Retinal pigment epithelial cell (primary cell): ENCODE data around the gene GUCA1C.

Experiments used
- DNase-seq: peaks from one replicate; pipeline ENCODE4 v3.0.0-alpha.2; 2010; ENCODE audit warnings: low read depth
- H3K4me3 ChIP-seq: 2 replicates; pipeline ENCODE4 v1.5.1; 2011; ENCODE audit warnings: mild to moderate bottlenecking, low read length, control low read depth, moderate library complexity
- CTCF ChIP-seq: conservative IDR thresholded peaks from 2 replicates; pipeline ENCODE4 v1.5.1; 2011; ENCODE audit warnings: low read depth, low read length, control low read depth, inconsistent platforms

GUCA1C gene

GRCh38 chr3:108953700-108954099 lies at the start of gene GUCA1C:
GUCA1C (minus strand) TSS chr3:108953879; CDS start chr3:108953762, 117 bp downstream.
- no peak within 1 kb of the TSS for H3K4me3 ChIP-seq
- DNase-seq: no peak
- no peak for TF ChIP-seq CTCF

GRCh38 chr3:108998436-108998835 lies 44.8 kb upstream of the GUCA1C start:
- TF ChIP-seq CTCF: no peak
- no peak overlapping the region for H3K4me3 ChIP-seq
- DNase-seq: no peak

GRCh38 chr3:108985844-108986243 lies 32.2 kb upstream of the GUCA1C start:
- no peak for TF ChIP-seq CTCF
- DNase-seq: no peak

GRCh38 chr3:108983051-108983450 lies 29.4 kb upstream of the GUCA1C start:
- TF ChIP-seq CTCF: no peak
- DNase-seq: no peak
- H3K4me3 ChIP-seq: no peak overlapping the region

More at GRCh38 chr3:108985844-108986243, 32.2 kb upstream of the GUCA1C start:
- H3K4me3 ChIP-seq: no peak overlapping the region

GRCh38 chr3:108976058-108976457 lies 22.4 kb upstream of the GUCA1C start:
- no peak for DNase-seq
- no peak overlapping the region for H3K4me3 ChIP-seq
- TF ChIP-seq CTCF: no peak

GRCh38 chr3:108973019-108973418 lies 19.3 kb upstream of the GUCA1C start:
- no peak for TF ChIP-seq CTCF
- H3K4me3 ChIP-seq: no peak overlapping the region
- no peak for DNase-seq

GRCh38 chr3:108972482-108972881 lies 18.8 kb upstream of the GUCA1C start:
- no peak for DNase-seq
- TF ChIP-seq CTCF: no peak
- no peak overlapping the region for H3K4me3 ChIP-seq
